Diencephalon (tissue), 1 donor: ENCODE measurements around the gene MLN. TPM values are rescaled to one million over a fixed set of nuclear protein-coding genes. Genes with fewer than 3 reads are reported as not detected.

Experiments used
- total RNA-seq: library from RNA; depleted of rRNA; stranded (reverse); fragments of >200 nt; gene quantifications from one replicate; pipeline ENCODE4 v1.2.3, GENCODE V29; 2014

Gene MLN, protein sequence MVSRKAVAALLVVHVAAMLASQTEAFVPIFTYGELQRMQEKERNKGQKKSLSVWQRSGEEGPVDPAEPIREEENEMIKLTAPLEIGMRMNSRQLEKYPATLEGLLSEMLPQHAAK
- not detected for total RNA-seq

DNA sequence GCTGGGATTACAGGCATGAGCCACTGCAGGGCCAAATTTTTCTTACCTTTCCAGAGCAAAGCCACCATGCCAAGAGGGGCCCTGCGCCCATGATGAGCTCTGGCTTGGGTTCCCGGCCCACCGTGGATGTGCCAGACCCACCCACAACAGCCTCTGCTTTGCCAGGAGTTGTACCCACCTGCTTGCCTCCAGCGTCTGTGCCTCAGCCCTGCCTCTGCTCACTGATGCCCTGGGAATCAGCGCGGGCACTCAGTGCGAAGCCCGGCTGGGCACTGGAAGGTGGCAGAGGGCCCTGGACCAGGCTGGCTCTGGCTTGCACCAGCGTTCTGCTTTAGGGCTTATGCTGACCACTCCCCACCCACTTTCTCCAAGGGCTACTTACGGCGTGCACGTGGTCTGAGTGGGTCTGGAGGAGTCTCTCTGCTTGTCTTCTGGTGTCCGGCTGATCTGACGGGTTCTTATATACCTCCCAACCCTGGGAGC is at the start of gene MLN:
Gene MLN (minus strand): TSS at position 433 of the 483 bp plus-strand sequence. CDS start 2,840 bp downstream, outside the sequence.

DNA sequence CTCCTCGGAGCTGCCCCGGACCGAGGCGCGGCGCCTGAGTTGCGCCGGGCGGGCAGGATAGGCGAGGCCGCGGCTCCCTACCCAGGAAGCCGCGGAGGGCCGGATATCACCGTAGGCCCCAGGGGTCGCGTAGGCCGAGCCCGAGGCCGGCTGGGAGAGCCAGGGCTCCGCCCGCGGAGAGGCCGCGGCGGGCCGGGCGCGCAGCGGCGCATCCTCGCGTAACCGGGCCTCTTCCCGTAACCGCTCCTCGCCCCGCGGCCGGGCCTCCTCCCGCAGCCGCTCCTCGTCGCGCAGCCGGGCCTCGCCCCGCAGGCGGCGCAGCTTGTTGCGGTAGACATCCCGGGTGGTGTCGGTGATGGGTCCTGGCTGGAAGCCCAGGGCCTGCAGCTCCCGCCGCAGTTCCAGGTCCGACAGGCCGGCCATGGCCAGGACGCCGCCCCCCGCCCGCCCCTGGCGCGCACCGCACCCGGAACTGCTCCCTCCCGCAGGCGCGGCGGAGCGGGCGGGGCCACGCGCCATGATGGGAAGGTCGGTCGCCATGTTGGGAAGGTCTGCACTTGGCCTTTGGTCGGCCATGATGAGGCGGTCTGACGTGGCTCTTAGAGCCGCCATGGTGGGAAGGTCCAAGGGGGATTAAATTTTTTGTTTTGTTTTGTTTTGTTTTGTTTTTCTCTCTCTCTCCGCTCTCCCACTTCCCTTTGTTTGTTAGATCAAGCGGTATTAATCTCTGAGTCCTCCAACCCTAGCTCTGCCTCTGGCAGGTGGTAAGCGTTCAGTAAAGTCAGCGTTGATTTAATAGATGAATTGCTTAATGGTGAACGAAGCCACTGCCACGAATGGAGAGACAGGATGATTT is 14.9 kb downstream of the MLN start, which contains the start of gene LEMD2:
Gene LEMD2 (minus strand): TSS at position 437 of the 856 bp plus-strand sequence. CDS start 14 bp downstream, at position 423.

DNA sequence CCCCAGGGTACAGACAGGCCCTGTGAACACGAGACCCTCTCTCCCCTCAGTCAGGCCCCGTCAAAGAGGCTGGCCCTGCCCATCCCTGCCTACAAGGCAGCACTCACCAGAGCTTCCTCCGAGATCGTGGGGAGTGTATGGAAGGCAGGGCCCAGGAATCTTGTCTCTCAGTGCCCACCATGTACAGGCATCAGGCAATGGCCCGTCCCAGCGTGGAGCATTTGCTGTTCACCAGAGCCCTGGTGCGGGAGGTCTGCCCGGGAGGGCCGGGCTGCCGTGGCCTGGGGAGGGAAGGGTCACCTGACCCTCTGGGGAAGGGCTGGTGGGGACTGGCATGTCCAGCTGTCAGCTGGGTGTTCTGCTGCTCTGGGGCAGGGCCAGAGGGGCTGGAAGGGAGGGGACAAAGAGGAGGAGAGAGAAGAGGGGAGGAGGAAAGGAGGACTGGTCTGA is 57.1 kb downstream of the MLN start, which contains the start of gene IP6K3:
Gene IP6K3 (minus strand): TSS at position 255 of the 450 bp plus-strand sequence. CDS start 11,429 bp downstream, outside the sequence.

Other genes starting within 250 kb of the MLN start
- 6.9 TPM for gene BAK1, start 223.7 kb downstream of the MLN start, total RNA-seq
- gene ITPR3, start 182.7 kb downstream of the MLN start, total RNA-seq: 1.8 TPM
- 33.9 TPM for gene UQCC2, start 92.3 kb downstream of the MLN start, total RNA-seq
- 0.46 TPM for gene IP6K3, start 57.1 kb downstream of the MLN start, total RNA-seq
- 31.8 TPM for gene LEMD2, start 14.9 kb downstream of the MLN start, total RNA-seq